Esophagus muscularis mucosa (tissue), 3 donors: Measurements from ENCODE around the gene DPYD.

ENCODE experiments used
- POLR2A ChIP-seq: fragments of 450-650 bp; IDR thresholded peaks from one replicate; pipeline ENCODE4 v1.6.1; 2017; ENCODE audit warnings: antibody characterized with exemption, moderate library complexity, mild to moderate bottlenecking, low read depth
- POLR2AphosphoS5 ChIP-seq, 2 donors: sonication (generic); formaldehyde crosslinking; IDR thresholded peaks; one replicate each; pipeline ENCODE4 v1.6.1; 2017; ENCODE audit warnings: antibody characterized with exemption in 2 of 2
- TF ChIP-seq, protein P1 (sequence below), 3 experiments: fragments of 200-600 bp in 2 of 3; fragments of 450-650 bp in 1 of 3; sonication (generic) in 2 of 3; IDR thresholded peaks; one replicate each; pipeline ENCODE4 v1.5.1; 2017 to 2019; ENCODE audit warnings: antibody characterized with exemption in 3 of 3, mild to moderate bottlenecking in 2 of 3, moderate library complexity in 1 of 3

DNA sequence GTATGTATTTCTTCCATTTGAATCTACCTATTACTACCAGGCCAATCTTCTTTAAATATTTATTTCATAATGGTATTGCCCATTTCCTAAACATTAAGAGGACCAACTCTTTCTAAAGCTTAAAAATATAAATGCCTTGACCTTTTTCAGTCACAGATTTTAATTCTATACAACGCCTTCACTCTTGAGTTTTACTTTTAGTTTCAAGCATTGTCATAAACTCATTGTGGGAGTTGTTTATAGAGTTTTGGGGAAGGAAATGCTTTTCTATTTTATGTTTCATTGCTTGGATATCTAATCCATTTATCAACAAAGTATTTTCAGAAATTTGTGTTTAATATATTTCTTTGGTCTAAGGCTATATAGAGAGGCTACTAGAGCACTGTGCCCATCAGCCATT, 155.8 kb downstream of the DPYD start:
- TF ChIP-seq, protein P1, sequence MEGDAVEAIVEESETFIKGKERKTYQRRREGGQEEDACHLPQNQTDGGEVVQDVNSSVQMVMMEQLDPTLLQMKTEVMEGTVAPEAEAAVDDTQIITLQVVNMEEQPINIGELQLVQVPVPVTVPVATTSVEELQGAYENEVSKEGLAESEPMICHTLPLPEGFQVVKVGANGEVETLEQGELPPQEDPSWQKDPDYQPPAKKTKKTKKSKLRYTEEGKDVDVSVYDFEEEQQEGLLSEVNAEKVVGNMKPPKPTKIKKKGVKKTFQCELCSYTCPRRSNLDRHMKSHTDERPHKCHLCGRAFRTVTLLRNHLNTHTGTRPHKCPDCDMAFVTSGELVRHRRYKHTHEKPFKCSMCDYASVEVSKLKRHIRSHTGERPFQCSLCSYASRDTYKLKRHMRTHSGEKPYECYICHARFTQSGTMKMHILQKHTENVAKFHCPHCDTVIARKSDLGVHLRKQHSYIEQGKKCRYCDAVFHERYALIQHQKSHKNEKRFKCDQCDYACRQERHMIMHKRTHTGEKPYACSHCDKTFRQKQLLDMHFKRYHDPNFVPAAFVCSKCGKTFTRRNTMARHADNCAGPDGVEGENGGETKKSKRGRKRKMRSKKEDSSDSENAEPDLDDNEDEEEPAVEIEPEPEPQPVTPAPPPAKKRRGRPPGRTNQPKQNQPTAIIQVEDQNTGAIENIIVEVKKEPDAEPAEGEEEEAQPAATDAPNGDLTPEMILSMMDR (IDR thresholded peaks at IDR 0.05) = no peak
- TF ChIP-seq POLR2AphosphoS5 (IDR thresholded peaks at IDR 0.05) = no peak
- TF ChIP-seq POLR2A = no peak
